IPS DF 6.9 (cell line): ENCODE data around the gene OGDH.

Experiments used
- DNase-seq: peaks from one replicate; pipeline ENCODE4 v3.0.0-alpha.2; 2013; ENCODE audit warnings: low read depth, low spot score
- H3K27ac ChIP-seq: one replicate; pipeline ENCODE4 v1.5.1; 2013; ENCODE audit warnings: low read length, control low read depth
- H3K27me3 ChIP-seq: 2 replicates; pipeline ENCODE4 v1.6.1; 2013; ENCODE audit warnings: mild to moderate bottlenecking, low read length; ENCODE audit not compliant: control insufficient read depth, insufficient read depth
- H3K36me3 ChIP-seq: 2 replicates; pipeline ENCODE4 v1.6.1; 2013; ENCODE audit warnings: low read length; ENCODE audit not compliant: control insufficient read depth, insufficient read depth
- H3K4me1 ChIP-seq: 2 replicates; pipeline ENCODE4 v1.6.1; 2013; ENCODE audit warnings: low read length; ENCODE audit not compliant: control insufficient read depth, insufficient read depth
- H3K4me3 ChIP-seq: 2 replicates; pipeline ENCODE4 v1.5.1; 2013; ENCODE audit warnings: mild to moderate bottlenecking, low read length
- H3K9me3 ChIP-seq: 2 replicates; pipeline ENCODE4 v1.6.1; 2013; ENCODE audit warnings: low read length, inconsistent platforms; ENCODE audit not compliant: control insufficient read depth, insufficient read depth
- WGBS: extraction: QIAGEN DNeasy Blood & Tissue Kit; methylation state at CpG from one replicate; pipeline ENCODE4 v1.1.7; 2013; ENCODE audit warnings: mixed read lengths, missing lambda C conversion rate; ENCODE audit not compliant: insufficient read length, insufficient coverage; 5-methylcytosine and 5-hydroxymethylcytosine counted together

Gene OGDH

DNA sequence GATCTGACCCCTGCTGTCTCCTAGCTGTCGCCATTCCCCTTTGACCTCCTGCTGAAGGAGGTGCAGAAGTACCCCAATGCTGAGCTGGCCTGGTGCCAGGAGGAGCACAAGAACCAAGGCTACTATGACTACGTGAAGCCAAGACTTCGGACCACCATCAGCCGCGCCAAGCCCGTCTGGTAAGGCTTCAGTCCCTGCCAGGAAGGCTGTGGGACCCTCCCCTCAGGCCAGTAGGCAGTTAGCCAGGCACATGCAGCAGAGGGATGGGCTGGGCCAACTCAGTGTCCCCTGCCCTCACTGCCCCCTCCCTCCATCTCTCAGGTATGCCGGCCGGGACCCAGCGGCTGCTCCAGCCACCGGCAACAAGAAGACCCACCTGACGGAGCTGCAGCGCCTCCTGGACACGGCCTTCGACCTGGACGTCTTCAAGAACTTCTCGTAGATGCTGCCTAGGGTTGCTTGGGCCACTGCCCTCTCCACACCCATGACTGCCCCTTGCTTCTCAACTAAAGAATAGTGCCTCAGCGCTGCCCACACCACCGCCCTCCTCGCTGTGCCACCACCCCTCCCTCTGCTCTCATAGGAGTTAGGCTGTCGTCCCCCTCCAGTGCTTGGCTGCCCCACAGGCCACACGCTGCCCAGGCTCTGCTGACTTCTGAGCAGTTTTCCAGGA, 101.3 kb downstream of the OGDH start:
- Histone ChIP-seq H3K4me3 (no peak overlapping the region), H3K9me3 (no peaks in the 10 kb centered on the region), H3K27ac (no peak overlapping the region), H3K27me3 (no peaks in the 10 kb centered on the region), H3K4me1 (no peaks in the 10 kb centered on the region), H3K36me3 (peaks cover 18% of the 10 kb centered on the region)
- DNase-seq, result no peak
- WGBS, result no CpG with 5 or more reads among the region's 21 CpGs

DNA sequence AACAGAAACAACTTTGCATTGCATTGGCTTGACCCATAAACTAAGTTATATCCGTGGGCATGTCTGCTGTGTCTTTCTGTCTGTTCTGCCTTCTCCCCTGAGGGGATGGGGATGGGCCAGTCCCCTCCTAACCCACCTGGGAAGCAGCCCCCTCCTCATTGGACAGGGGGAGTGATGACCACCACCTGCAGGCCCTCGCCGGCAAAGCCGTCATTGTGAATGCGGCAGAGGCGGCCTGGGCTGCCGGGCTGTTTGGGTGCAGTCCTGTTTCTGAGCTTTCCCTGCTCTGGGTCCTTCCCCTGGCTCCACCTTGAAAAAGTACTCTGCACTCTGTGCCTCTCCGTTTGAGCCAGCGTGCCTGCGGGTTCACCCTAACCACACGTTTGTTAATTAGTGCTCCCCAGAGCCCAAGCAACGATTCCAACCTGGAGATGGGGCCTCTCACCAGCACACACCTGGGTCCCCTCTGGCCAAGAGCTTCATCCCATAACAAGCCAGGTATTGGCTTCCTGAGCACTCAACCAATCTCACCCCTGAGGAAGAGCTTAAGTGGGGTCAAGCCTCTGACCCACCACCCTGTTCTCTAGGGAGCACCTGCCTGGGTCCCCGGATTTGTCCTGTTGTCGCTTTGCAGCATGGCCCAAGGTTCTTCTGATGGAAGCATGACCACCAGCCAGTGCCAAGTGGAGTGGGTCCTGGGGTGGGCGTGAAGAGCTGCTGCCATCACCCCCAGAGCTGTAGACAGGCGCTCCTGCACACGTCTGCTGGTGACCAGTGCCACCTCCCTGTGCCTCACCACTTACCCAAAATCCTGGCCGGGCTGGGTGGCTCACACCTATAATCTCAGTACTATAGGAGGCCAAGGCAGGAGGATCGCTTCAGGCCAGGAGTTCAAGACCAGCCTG, 102.8 kb downstream of the OGDH start:
- H3K4me3 ChIP-seq, result no peak overlapping the region
- H3K27me3 ChIP-seq, result no peaks in the 10 kb centered on the region
- no peaks in the 10 kb centered on the region for H3K9me3 ChIP-seq
- no peak for DNase-seq
- no peaks in the 10 kb centered on the region for H3K4me1 ChIP-seq
- no peak overlapping the region for H3K27ac ChIP-seq
- no CpG with 5 or more reads among the region's 19 CpGs for WGBS
- peaks cover 18% of the 10 kb centered on the region for H3K36me3 ChIP-seq

DNA sequence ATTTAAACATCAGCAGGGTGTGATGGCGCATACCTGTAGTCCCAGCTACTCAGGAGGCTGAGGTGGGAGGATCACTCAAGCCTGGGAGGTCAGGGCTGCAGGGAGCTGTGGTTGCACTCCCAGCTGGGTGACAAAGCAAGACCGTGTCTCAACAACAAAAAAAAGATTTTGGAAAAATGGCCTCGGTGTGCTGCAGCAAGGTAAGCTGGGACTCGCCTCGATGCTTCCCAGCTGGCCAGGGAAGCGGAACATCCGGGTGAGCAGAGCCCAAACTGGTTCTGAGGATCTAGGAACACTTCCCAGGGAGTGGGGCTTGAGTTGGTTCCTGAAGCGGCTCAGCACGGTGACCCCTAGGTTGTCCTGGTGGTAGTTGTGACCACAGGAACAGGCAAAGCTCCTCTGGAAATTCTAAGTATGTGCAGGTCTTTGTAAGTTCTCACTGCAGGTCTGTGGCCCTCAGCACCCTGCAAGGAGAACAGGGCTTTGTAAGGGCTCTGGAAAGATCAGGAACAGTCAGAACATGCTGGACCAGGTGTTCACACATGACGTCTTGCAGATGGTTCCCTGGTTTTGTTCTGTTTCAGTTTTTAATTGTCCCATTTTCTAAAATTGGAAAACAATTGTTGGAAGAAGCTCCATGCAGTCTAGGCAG, 103.6 kb downstream of the OGDH start:
- H3K27me3 ChIP-seq, result no peaks in the 10 kb centered on the region
- no peak overlapping the region for H3K27ac ChIP-seq
- no peak for DNase-seq
- WGBS, result no CpG with 5 or more reads among the region's 10 CpGs
- no peak overlapping the region for H3K4me3 ChIP-seq
- peaks cover 18% of the 10 kb centered on the region for H3K36me3 ChIP-seq
- H3K9me3 ChIP-seq, result no peaks in the 10 kb centered on the region
- H3K4me1 ChIP-seq, result no peaks in the 10 kb centered on the region

DNA sequence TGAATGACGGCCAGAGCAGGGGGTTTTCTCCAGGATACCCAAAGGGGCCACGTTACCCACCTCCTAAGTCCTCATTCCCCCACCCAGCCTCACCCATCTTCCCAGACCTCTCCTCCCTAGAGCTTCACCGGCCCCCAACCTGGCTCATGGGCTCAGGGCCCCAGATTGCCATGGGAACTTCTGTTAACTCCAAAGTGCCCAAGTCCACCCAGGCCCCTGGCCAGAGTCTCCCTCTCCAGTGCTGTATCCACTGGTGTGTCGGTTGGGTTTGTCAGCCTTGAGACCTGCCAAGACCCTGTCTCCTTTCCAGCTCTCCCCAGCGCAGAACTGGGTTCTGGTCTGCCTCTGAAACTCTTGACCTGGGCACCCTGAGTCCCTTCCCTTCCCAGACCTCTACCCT, 105.1 kb downstream of the OGDH start:
- no peak overlapping the region for H3K27ac ChIP-seq
- peaks cover 18% of the 10 kb centered on the region for H3K36me3 ChIP-seq
- no peak overlapping the region for H3K4me3 ChIP-seq
- WGBS, result no CpG with 5 or more reads among the region's 5 CpGs
- H3K4me1 ChIP-seq, result no peaks in the 10 kb centered on the region
- DNase-seq, result no peak
- H3K9me3 ChIP-seq, result no peaks in the 10 kb centered on the region
- no peaks in the 10 kb centered on the region for H3K27me3 ChIP-seq

DNA sequence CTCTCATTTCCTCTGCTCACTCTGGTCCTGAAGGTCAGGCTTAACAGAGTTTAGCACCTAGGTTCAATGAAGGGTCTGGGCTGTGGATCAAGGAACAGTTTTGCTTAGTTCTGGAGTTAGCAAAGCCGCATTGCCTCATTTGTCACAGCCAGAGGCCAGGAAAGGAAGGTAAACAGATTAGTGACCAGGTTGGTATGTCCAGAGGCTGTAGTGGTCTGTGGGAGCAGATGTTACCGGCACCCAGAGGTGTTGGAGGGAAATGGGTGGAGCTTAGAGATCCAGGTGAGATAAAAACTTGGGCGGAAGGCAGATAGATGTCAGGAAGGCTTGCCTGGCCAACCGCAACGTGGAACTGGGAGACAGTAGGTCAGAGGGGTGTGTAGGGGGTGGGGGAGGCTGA, 105.6 kb downstream of the OGDH start:
- Histone ChIP-seq H3K36me3 (peaks cover 18% of the 10 kb centered on the region), H3K4me1 (no peaks in the 10 kb centered on the region), H3K9me3 (no peaks in the 10 kb centered on the region), H3K27me3 (no peaks in the 10 kb centered on the region), H3K4me3 (no peak overlapping the region), H3K27ac (no peak overlapping the region)
- WGBS, result no CpG with 5 or more reads among the region's 5 CpGs
- no peak for DNase-seq

DNA sequence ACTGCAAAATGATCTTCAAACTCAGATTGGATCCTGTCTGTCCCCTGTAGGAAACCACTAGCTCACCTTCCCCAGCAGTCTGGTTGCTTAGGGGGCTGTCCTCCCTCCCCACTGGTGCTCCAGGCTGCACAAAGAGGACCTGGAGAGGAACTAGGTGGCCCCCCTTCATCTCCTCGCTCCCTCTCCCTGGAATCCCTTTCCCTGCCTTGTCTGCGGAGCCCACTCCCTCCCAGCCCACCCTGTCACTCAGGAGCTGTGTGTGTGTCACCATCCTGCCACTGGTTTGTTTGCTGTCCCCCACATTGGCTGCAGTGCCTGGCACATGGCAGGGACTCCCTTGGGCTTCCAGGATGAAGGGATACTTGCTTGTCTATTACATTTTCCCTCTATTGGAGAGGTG, 106.7 kb downstream of the OGDH start:
- no CpG with 5 or more reads among the region's 2 CpGs for WGBS
- no peaks in the 10 kb centered on the region for H3K9me3 ChIP-seq

DNA sequence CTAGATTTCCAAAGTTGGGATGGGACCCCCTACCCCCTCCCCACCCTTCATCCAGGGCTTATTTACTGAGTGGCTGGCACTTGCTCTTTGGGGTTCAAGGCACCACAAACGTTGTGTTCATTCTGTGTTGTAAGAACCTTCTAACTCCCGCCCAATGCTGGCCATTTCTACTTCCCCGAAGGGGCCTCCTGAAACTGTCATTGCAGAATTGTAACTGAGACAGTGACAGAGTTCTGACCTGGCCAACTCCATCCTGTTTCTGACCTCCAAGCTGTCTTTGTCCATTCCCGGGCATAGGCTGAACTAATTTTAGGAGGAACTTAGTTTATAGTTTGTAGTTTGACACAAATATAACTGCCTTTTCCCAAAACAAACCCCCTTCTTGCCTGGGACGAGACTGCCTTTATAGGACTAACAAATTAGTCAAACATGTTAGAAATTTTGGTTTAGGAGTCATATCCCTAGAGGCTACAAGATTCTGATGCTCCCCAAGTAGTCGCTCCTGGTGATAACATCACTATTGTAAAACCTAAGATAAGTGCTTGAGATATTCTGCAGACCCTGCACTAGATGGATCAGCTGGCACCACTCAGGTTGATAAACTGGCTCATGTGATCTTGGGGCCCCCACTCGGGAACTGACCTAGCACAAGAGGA, 107.4 kb downstream of the OGDH start:
- Histone ChIP-seq H3K4me1 (no peaks in the 10 kb centered on the region), H3K36me3 (peaks cover 8% of the 10 kb centered on the region), H3K4me3 (no peak overlapping the region), H3K27ac (no peak overlapping the region), H3K27me3 (no peaks in the 10 kb centered on the region), H3K9me3 (no peaks in the 10 kb centered on the region)
- no peak for DNase-seq
- no CpG with 5 or more reads among the region's 7 CpGs for WGBS

More for the DNA sequence above, 106.7 kb downstream of the OGDH start:
- Histone ChIP-seq H3K4me3 (no peak overlapping the region), H3K4me1 (no peaks in the 10 kb centered on the region), H3K36me3 (peaks cover 11% of the 10 kb centered on the region), H3K27ac (no peak overlapping the region), H3K27me3 (no peaks in the 10 kb centered on the region)
- DNase-seq, result no peak

DNA sequence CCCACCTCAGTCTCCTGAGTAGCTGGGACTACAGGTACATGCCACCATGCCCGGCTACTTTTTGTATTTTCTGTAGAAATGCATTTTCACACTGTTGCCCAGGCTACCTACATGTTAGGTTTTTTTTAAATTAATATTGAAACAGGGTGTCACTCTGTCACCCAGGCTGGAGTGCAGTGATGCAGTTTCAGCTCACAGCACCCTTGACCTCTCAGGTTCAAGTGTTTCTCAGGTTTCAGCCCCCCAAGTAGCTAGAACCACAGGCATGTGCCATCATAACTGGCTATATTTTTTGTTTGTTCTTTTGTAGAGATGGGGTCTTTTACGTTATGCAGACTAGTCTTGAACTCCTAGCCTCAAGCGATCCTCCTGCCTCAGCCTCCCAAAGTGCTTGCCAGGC, 109.8 kb downstream of the OGDH start:
- no peak for DNase-seq

DNA sequence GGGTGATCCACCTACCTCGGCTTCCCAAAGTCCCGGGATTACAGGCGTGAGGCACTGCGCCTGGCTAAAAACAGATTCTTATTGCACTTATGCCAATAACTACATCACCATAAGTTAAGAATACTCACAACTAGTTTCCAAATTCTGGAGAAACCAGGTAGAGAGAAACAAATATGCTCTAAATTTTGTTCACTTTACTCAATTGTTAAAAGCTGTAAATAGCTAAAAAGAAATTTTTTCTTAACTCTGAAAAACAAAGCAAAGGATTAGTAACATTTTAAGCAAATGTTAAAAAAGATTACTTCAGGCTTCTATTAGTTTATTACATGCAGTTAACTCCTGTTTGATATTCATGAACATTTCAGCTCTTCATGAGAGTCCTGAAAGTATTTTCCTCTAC, 113.9 kb downstream of the OGDH start:
- Histone ChIP-seq H3K27ac (no peak overlapping the region), H3K4me3 (no peak overlapping the region), H3K9me3 (no peaks in the 10 kb centered on the region; the same call in 1 of the 2 replicates), H3K36me3 (no peaks in the 10 kb centered on the region), H3K27me3 (no peaks in the 10 kb centered on the region), H3K4me1 (no peaks in the 10 kb centered on the region)
- no peak for DNase-seq
- no CpG with 5 or more reads among the region's 4 CpGs for WGBS

More for the DNA sequence above, 109.8 kb downstream of the OGDH start:
- Histone ChIP-seq H3K9me3 (no peaks in the 10 kb centered on the region; the same call in 1 of the 2 replicates), H3K27ac (no peak overlapping the region), H3K36me3 (no peaks in the 10 kb centered on the region), H3K4me3 (no peak overlapping the region), H3K4me1 (no peaks in the 10 kb centered on the region), H3K27me3 (no peaks in the 10 kb centered on the region)
- WGBS, result no CpG with 5 or more reads among the region's 3 CpGs

DNA sequence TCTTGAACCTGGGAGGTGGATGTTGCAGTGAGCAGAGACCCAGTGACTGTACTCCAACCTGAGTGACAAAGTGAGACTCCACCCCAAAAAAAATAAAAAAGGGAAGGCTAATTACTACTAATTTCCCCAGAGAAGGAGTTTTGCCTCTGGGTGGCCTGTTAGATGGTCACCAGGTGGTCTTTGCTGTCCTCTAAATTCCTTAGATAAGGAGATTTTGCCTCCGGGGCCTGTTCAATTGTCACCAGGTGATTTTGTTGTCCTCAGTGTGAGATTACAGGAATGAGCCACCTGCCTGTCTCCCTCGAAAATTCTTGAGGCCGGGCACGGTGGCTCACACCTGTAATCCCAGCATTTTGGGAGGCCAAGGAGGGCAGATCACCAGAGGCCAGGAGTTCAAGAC, 117.8 kb downstream of the OGDH start:
- no peak overlapping the region for H3K4me3 ChIP-seq
- H3K27ac ChIP-seq, result no peak overlapping the region
- no CpG with 5 or more reads among the region's 4 CpGs for WGBS
- H3K9me3 ChIP-seq, result no peaks in the 10 kb centered on the region; the same call in 1 of the 2 replicates
- H3K4me1 ChIP-seq, result no peaks in the 10 kb centered on the region
- H3K36me3 ChIP-seq, result no peaks in the 10 kb centered on the region
- H3K27me3 ChIP-seq, result no peaks in the 10 kb centered on the region
- no peak for DNase-seq
